Trophoblast cell (in vitro differentiated cells and primary cell): ENCODE data around the gene KHDRBS1.
"Not testable (repeated sequence)": the region's sequence is repeated elsewhere in the genome, so short reads cannot be mapped to it uniquely, and the experiment has no call there.

Experiments used
- DNase-seq, 2 donors: peaks; one replicate each; pipeline ENCODE4 v3.0.0-alpha.2; 2016
- H2AFZ ChIP-seq: 2 replicates; pipeline ENCODE4 v1.6.1; 2013; ENCODE audit warnings: low read length, moderate library complexity, mild to moderate bottlenecking; ENCODE audit not compliant: insufficient read depth, poor library complexity
- H2AK5ac ChIP-seq: 2 replicates; pipeline ENCODE4 v1.6.1; 2013; ENCODE audit warnings: mild to moderate bottlenecking, low read length
- H2BK120ac ChIP-seq: 2 replicates; pipeline ENCODE4 v1.6.1; 2013; ENCODE audit warnings: low read length, mild to moderate bottlenecking, moderate library complexity; ENCODE audit not compliant: insufficient read depth, poor library complexity
- H2BK12ac ChIP-seq: 2 replicates; pipeline ENCODE4 v1.6.1; 2013; ENCODE audit warnings: mild to moderate bottlenecking, low read length, moderate library complexity
- H2BK5ac ChIP-seq: 2 replicates; pipeline ENCODE4 v1.6.1; 2013; ENCODE audit warnings: low read length, low read depth, moderate library complexity, mild to moderate bottlenecking; ENCODE audit not compliant: poor library complexity
- H3K14ac ChIP-seq: 2 replicates; pipeline ENCODE4 v1.6.1; 2013; ENCODE audit warnings: mild to moderate bottlenecking, low read length
- H3K18ac ChIP-seq: 2 replicates; pipeline ENCODE4 v1.6.1; 2013; ENCODE audit warnings: mild to moderate bottlenecking, low read length
- H3K23ac ChIP-seq: 2 replicates; pipeline ENCODE4 v1.6.1; 2013; ENCODE audit warnings: low read length
- H3K27ac ChIP-seq: 2 replicates; pipeline ENCODE4 v1.5.1; 2013; ENCODE audit warnings: low read depth, mild to moderate bottlenecking, inconsistent platforms, low read length, moderate library complexity
- H3K27me3 ChIP-seq: 2 replicates; pipeline ENCODE4 v1.6.1; 2013; ENCODE audit warnings: inconsistent platforms, mild to moderate bottlenecking, low read length, moderate library complexity; ENCODE audit not compliant: insufficient read depth
- H3K36me3 ChIP-seq, 2 experiments: 1 replicate in 1 of 2; 2 replicates in 1 of 2; pipeline ENCODE4 v1.6.1; 2013; ENCODE audit warnings: low read length in 2 of 2, mild to moderate bottlenecking in 2 of 2, moderate library complexity in 1 of 2; ENCODE audit not compliant: insufficient read depth in 2 of 2, control insufficient read depth in 1 of 2
- H3K4ac ChIP-seq: 2 replicates; pipeline ENCODE4 v1.6.1; 2013; ENCODE audit warnings: low read depth, mild to moderate bottlenecking, low read length, moderate library complexity
- H3K4me1 ChIP-seq, 2 experiments: 1 replicate in 1 of 2; 2 replicates in 1 of 2; pipeline ENCODE4 v1.6.1; 2013; ENCODE audit warnings: low read length in 2 of 2, mild to moderate bottlenecking in 2 of 2, moderate library complexity in 1 of 2; ENCODE audit not compliant: insufficient read depth in 2 of 2, control insufficient read depth in 1 of 2
- H3K4me2 ChIP-seq: 2 replicates; pipeline ENCODE4 v1.6.1; 2013; ENCODE audit warnings: inconsistent platforms, mild to moderate bottlenecking, low read length, moderate library complexity
- H3K4me3 ChIP-seq: 2 replicates; pipeline ENCODE4 v1.5.1; 2013; ENCODE audit warnings: mild to moderate bottlenecking, low read depth, low read length, inconsistent platforms
- H3K79me1 ChIP-seq: one replicate; pipeline ENCODE4 v1.6.1; 2013; ENCODE audit warnings: low read length
- H3K79me2 ChIP-seq: 2 replicates; pipeline ENCODE4 v1.6.1; 2013; ENCODE audit warnings: low read length, mild to moderate bottlenecking; ENCODE audit not compliant: control insufficient read depth, insufficient read depth, poor library complexity
- H3K9ac ChIP-seq: 2 replicates; pipeline ENCODE4 v1.6.1; 2013; ENCODE audit warnings: mild to moderate bottlenecking, low read length
- H3K9me3 ChIP-seq: 2 replicates; pipeline ENCODE4 v1.6.1; 2013; ENCODE audit warnings: low read depth, mild to moderate bottlenecking, control low read depth, inconsistent platforms, low read length; ENCODE audit not compliant: insufficient read depth
- H4K12ac ChIP-seq: 2 replicates; pipeline ENCODE4 v1.6.1; 2013; ENCODE audit warnings: low read depth, mild to moderate bottlenecking, low read length, moderate library complexity
- H4K8ac ChIP-seq: 2 replicates; pipeline ENCODE4 v1.6.1; 2013; ENCODE audit warnings: low read depth, mild to moderate bottlenecking, low read length, moderate library complexity
- H4K91ac ChIP-seq: one replicate; pipeline ENCODE4 v1.6.1; 2013; ENCODE audit warnings: low read depth, mild to moderate bottlenecking, low read length, moderate library complexity
- WGBS: extraction: QIAGEN DNeasy Blood & Tissue Kit; methylation state at CpG from one replicate; pipeline ENCODE4 v1.1.7; 2013; ENCODE audit warnings: missing lambda C conversion rate; ENCODE audit not compliant: insufficient read length, insufficient coverage; ENCODE audit errors: extremely low coverage; 5-methylcytosine and 5-hydroxymethylcytosine counted together

KHDRBS1 gene

GRCh38 chr1:32082022-32082421 lies 68.4 kb downstream of the KHDRBS1 start:
- no peaks in the 10 kb centered on the region for H3K27me3 ChIP-seq
- H3K79me1 ChIP-seq, result no peaks in the 10 kb centered on the region
- no peak overlapping the region for H3K14ac ChIP-seq
- no peak overlapping the region for H3K18ac ChIP-seq
- H3K9ac ChIP-seq, result no peak overlapping the region
- no peak overlapping the region for H2BK12ac ChIP-seq
- H4K8ac ChIP-seq, result no peak overlapping the region
- H3K79me2 ChIP-seq, result no peaks in the 10 kb centered on the region
- peaks cover 2 to 3% of the 10 kb centered on the region in 2 experiments for H3K4me1 ChIP-seq
- H3K23ac ChIP-seq, result no peak overlapping the region
- H4K12ac ChIP-seq, result no peak overlapping the region
- no peak overlapping the region for H2BK5ac ChIP-seq
- no peak for DNase-seq
- H4K91ac ChIP-seq, result no peak overlapping the region
- H2AK5ac ChIP-seq, result no peak overlapping the region
- H2BK120ac ChIP-seq, result no peak overlapping the region
- WGBS, result no CpG with 5 or more reads among the region's 1 CpG
- H3K4me3 ChIP-seq, result no peak overlapping the region
- no peak overlapping the region for H3K4ac ChIP-seq
- no peaks in the 10 kb centered on the region for H3K9me3 ChIP-seq
- H3K36me3 ChIP-seq, result peaks cover 15 to 17% of the 10 kb centered on the region in 2 experiments
- no peak overlapping the region for H3K4me2 ChIP-seq
- H3K27ac ChIP-seq, result no peak overlapping the region
- H2AFZ ChIP-seq, result no peak overlapping the region

DNA sequence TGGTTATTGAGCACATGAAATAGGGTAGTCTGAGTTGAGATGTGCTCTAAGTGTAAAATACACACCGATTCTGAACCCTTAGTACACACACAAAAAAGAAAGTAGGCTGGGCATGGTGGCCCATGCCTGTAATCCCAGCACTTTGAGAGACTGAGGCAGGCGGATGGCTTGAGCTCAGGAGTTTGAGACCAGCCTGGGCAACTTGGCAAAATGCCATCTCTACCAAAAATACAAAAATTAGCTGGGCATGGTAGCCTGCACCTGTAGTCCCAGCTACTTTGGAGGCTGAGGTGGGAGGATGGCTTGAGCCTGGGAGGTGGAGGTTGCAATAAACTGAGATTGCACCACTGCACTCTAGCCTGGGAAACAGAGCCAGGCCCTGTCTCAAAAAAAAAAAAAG lies 72.7 kb downstream of the KHDRBS1 start:
- H3K79me2 ChIP-seq, H3K27ac ChIP-seq, H3K4me2 ChIP-seq, H2BK120ac ChIP-seq, H4K12ac ChIP-seq, H2BK12ac ChIP-seq, H3K4ac ChIP-seq, H3K4me3 ChIP-seq, H3K4me1 ChIP-seq, H3K9ac ChIP-seq, H4K91ac ChIP-seq, H3K79me1 ChIP-seq, H2BK5ac ChIP-seq, H3K14ac ChIP-seq, H3K9me3 ChIP-seq, H3K27me3 ChIP-seq, DNase-seq, H2AK5ac ChIP-seq, H2AFZ ChIP-seq, H3K36me3 ChIP-seq, H3K18ac ChIP-seq, H4K8ac ChIP-seq, H3K23ac ChIP-seq: not testable (repeated sequence)
- no CpG with 5 or more reads among the region's 2 CpGs for WGBS

DNA sequence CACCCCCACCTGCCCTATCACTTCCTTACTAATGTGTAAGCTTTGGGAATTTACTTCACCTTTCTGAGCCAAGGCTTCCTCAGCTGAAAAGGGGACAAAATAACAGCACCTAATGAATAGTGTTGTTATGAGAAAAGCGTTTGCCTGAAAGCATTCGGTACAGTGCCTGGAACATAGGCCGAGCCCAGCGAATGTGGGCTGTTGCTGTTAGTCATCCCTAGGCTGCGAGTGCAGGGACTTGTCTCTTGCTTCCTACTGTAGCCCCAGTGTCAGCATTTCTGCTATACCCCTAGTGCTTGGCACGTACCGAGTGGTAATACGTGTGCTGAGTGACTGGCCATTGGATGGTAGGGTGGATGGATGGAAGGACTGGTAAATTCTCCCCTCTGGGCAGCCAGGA lies 77.5 kb downstream of the KHDRBS1 start:
- no peak for DNase-seq
- no peak overlapping the region for H3K4ac ChIP-seq
- no peak overlapping the region for H3K4me2 ChIP-seq
- no peak overlapping the region for H2BK12ac ChIP-seq
- no peak overlapping the region for H3K9ac ChIP-seq
- H3K27ac ChIP-seq, result no peak overlapping the region
- H3K14ac ChIP-seq, result no peak overlapping the region
- peaks cover 26 to 37% of the 10 kb centered on the region in 2 experiments for H3K36me3 ChIP-seq
- no peak overlapping the region for H3K23ac ChIP-seq
- H3K79me2 ChIP-seq, result no peaks in the 10 kb centered on the region
- H4K8ac ChIP-seq, result no peak overlapping the region
- H2AK5ac ChIP-seq, result no peak overlapping the region
- no peak overlapping the region for H4K91ac ChIP-seq
- no peaks in the 10 kb centered on the region for H3K79me1 ChIP-seq
- WGBS, result no CpG with 5 or more reads among the region's 8 CpGs
- H2BK120ac ChIP-seq, result no peak overlapping the region
- no peaks in the 10 kb centered on the region for H3K4me1 ChIP-seq
- H3K9me3 ChIP-seq, result peaks cover 2% of the 10 kb centered on the region
- H3K27me3 ChIP-seq, result no peaks in the 10 kb centered on the region
- H3K18ac ChIP-seq, result no peak overlapping the region
- H3K4me3 ChIP-seq, result no peak overlapping the region
- H4K12ac ChIP-seq, result no peak overlapping the region
- H2BK5ac ChIP-seq, result no peak overlapping the region
- no peak overlapping the region for H2AFZ ChIP-seq

- Histone ChIP-seq H3K23ac (no peak overlapping the region), H3K36me3 (peaks cover 26 to 40% of the 10 kb centered on the region in 2 experiments), H3K27me3 (no peaks in the 10 kb centered on the region), H2BK120ac (no peak overlapping the region), H3K4me2 (no peak overlapping the region), H3K79me2 (no peaks in the 10 kb centered on the region), H2AK5ac (no peak overlapping the region), H2AFZ (no peak overlapping the region), H3K18ac (no peak overlapping the region), H4K91ac (no peak overlapping the region), H3K79me1 (no peaks in the 10 kb centered on the region), H3K4me3 (no peak overlapping the region), H3K27ac (no peak overlapping the region), H3K4me1 (no peaks in the 10 kb centered on the region), H3K9ac (no peak overlapping the region), H4K8ac (no peak overlapping the region), H4K12ac (no peak overlapping the region), H2BK5ac (no peak overlapping the region), H3K14ac (no peak overlapping the region), H2BK12ac (no peak overlapping the region), H3K9me3 (peaks cover 2% of the 10 kb centered on the region), H3K4ac (no peak overlapping the region)
- no peak for DNase-seq
- whole genome bisulfite sequencing, result no CpG with 5 or more reads among the region's 15 CpGs
Measured at GRCh38 chr1:32091591-32091990, 77.9 kb downstream of the KHDRBS1 start.
